IMR-90 (cell line): ENCODE results near the gene EIF3I. TPM values are rescaled to one million over a fixed set of nuclear protein-coding genes. Genes with fewer than 3 reads are reported as not detected.

Source experiments
- ATAC-seq: fragments of 200-7000 bp; cut with Tn5 transposase; 2 replicates; pipeline ENCODE4 v1.9.1; 2020; ENCODE audit warnings: low read depth, mild to moderate bottlenecking, moderate library complexity
- BruUV-seq: library from RNA; stranded (reverse); fragments of 400-500 nt; replicated peaks from 2 replicates; lab custom pipeline; 2021; lab: Mats Ljungman, UMichigan
- CTCF ChIA-PET: fragments of 300-600 bp; formaldehyde crosslinking; extraction: SDS; loops from one replicate; lab custom pipeline; 2021; ENCODE audit warnings: antibody characterized with exemption; lab: Yijun Ruan, JAX
- POLR2A ChIA-PET: fragments of 300-600 bp; sonication (Branson Sonifier 250); formaldehyde crosslinking; loops from one replicate; lab custom pipeline; 2022; ENCODE audit warnings: antibody characterized with exemption; ENCODE audit not compliant: unreplicated experiment; lab: Charles Lee
- DNase-seq: peaks from one replicate; pipeline ENCODE4 v3.0.0; 2013
- H2AFZ ChIP-seq: replicated peaks from 2 replicates; pipeline ENCODE3; 2013; ENCODE audit warnings: low read length, mild to moderate bottlenecking; ENCODE audit not compliant: poor library complexity
- H2AK5ac ChIP-seq: 2 replicates; pipeline ENCODE4 v1.6.1; 2013; ENCODE audit warnings: low read depth, low read length, inconsistent platforms
- H2AK9ac ChIP-seq: replicated peaks from 2 replicates; pipeline ENCODE3; 2013; ENCODE audit warnings: mild to moderate bottlenecking, low read depth, low read length, moderate library complexity; ENCODE audit not compliant: poor library complexity
- H2BK120ac ChIP-seq: 2 replicates; pipeline ENCODE4 v1.6.1; 2013; ENCODE audit warnings: low read depth, low read length, inconsistent platforms
- H2BK15ac ChIP-seq: 3 replicates; pipeline ENCODE4 v1.6.1; 2013; ENCODE audit warnings: low read depth, low read length, inconsistent platforms
- H2BK20ac ChIP-seq: 2 replicates; pipeline ENCODE4 v1.6.1; 2013; ENCODE audit warnings: low read depth, mild to moderate bottlenecking, inconsistent platforms, low read length, moderate library complexity
- H2BK5ac ChIP-seq: 2 replicates; pipeline ENCODE4 v1.6.1; 2013; ENCODE audit warnings: mild to moderate bottlenecking, low read depth, low read length, inconsistent platforms; ENCODE audit not compliant: poor library complexity, severe bottlenecking
- H3K14ac ChIP-seq: replicated peaks from 2 replicates; pipeline ENCODE4 v1.6.1; 2013; ENCODE audit warnings: low read depth, low read length, inconsistent platforms
- H3K18ac ChIP-seq: 2 replicates; pipeline ENCODE4 v1.6.1; 2013; ENCODE audit warnings: low read depth, low read length, control low read depth
- H3K23ac ChIP-seq: 2 replicates; pipeline ENCODE4 v1.6.1; 2013; ENCODE audit warnings: low read depth, low read length, inconsistent platforms
- H3K27ac ChIP-seq: 2 replicates; pipeline ENCODE4 v1.5.1; 2013; ENCODE audit warnings: mild to moderate bottlenecking, control low read depth, low read length; ENCODE audit not compliant: insufficient read depth
- H3K27me3 ChIP-seq: 2 replicates; pipeline ENCODE4 v1.6.1; 2013; ENCODE audit warnings: low read length; ENCODE audit not compliant: control insufficient read depth, insufficient read depth
- H3K36me3 ChIP-seq: 2 replicates; pipeline ENCODE4 v1.6.1; 2013; ENCODE audit warnings: low read length, mixed read lengths; ENCODE audit not compliant: control insufficient read depth, insufficient read depth
- H3K4ac ChIP-seq: 2 replicates; pipeline ENCODE4 v1.6.1; 2013; ENCODE audit warnings: low read depth, low read length, inconsistent platforms
- H3K4me1 ChIP-seq: 2 replicates; pipeline ENCODE4 v1.6.1; 2013; ENCODE audit warnings: low read length, mixed read lengths; ENCODE audit not compliant: control insufficient read depth, insufficient read depth
- H3K4me2 ChIP-seq: 2 replicates; pipeline ENCODE4 v1.6.1; 2013; ENCODE audit warnings: low read depth, mild to moderate bottlenecking, control low read depth, low read length, moderate library complexity
- H3K4me3 ChIP-seq: 2 replicates; pipeline ENCODE4 v1.5.1; 2013; ENCODE audit warnings: low read depth, mild to moderate bottlenecking, control low read depth, low read length, moderate library complexity; ENCODE audit not compliant: insufficient read depth
- H3K56ac ChIP-seq: 2 replicates; pipeline ENCODE4 v1.6.1; 2013; ENCODE audit warnings: low read length, inconsistent platforms; ENCODE audit not compliant: insufficient read depth; ENCODE audit errors: extremely low read depth
- H3K79me1 ChIP-seq, 2 experiments: 2 replicates each; pipeline ENCODE4 v1.6.1; 2013; ENCODE audit warnings: low read length in 2 of 2, inconsistent platforms in 1 of 2, low read depth in 1 of 2
- H3K9ac ChIP-seq: 2 replicates; pipeline ENCODE4 v1.6.1; 2013; ENCODE audit warnings: low read depth, low read length, control low read depth
- H3K9me1 ChIP-seq: 2 replicates; pipeline ENCODE4 v1.6.1; 2013; ENCODE audit warnings: low read length, inconsistent platforms; ENCODE audit not compliant: insufficient read depth
- H3K9me3 ChIP-seq: 2 replicates; pipeline ENCODE4 v1.6.1; 2013; ENCODE audit warnings: low read length; ENCODE audit not compliant: control insufficient read depth, insufficient read depth
- H4K20me1 ChIP-seq: 2 replicates; pipeline ENCODE4 v1.6.1; 2013; ENCODE audit warnings: low read length, inconsistent platforms; ENCODE audit not compliant: insufficient read depth
- H4K5ac ChIP-seq: 2 replicates; pipeline ENCODE4 v1.6.1; 2013; ENCODE audit warnings: mild to moderate bottlenecking, low read depth, low read length, control low read depth
- H4K8ac ChIP-seq, 2 experiments: 2 replicates each; pipeline ENCODE4 v1.6.1; 2013; ENCODE audit warnings: low read depth in 2 of 2, low read length in 2 of 2, control low read depth in 1 of 2, inconsistent platforms in 1 of 2
- H4K91ac ChIP-seq: 2 replicates; pipeline ENCODE4 v1.6.1; 2013; ENCODE audit warnings: low read depth, low read length, inconsistent platforms; ENCODE audit not compliant: insufficient read depth
- CEBPB ChIP-seq: IDR thresholded peaks from 2 replicates; pipeline ENCODE4 v1.6.1; 2012; ENCODE audit warnings: low read depth, low read length, improper control_type of control experiment
- WGBS, 2 experiments: methylation state at CpG; one replicate each; pipeline versions ENCODE4 v1.1.5 to v1.1.7; 2013; ENCODE audit warnings: missing lambda C conversion rate in 2 of 2; ENCODE audit not compliant: insufficient read length in 1 of 2; ENCODE audit errors: extremely low coverage in 2 of 2; 5-methylcytosine and 5-hydroxymethylcytosine counted together
- dilution Hi-C: fragments of 300-500 bp; cut with HindIII; formaldehyde crosslinking; loops from one replicate; pipeline ENCODE4 v1.14.3; 2018; ENCODE audit warnings: low sequenced_read_pairs; ENCODE audit not compliant: unreplicated experiment
- in situ Hi-C: fragments of 300-500 bp; cut with MboI; formaldehyde crosslinking; loops from 3 replicates; pipeline ENCODE4 v1.14.3; 2019; ENCODE audit warnings: low sequenced_read_pairs, inconsistent platforms, mixed read lengths
- intact Hi-C: fragments of 100-400 bp; cut with micrococcal nuclease; formaldehyde crosslinking; loops from 2 replicates; pipeline ENCODE4 v1.10.0; 2022
- polyA plus RNA-seq, 3 experiments: library from polyadenylated mRNA; depleted of rRNA; stranded (reverse); fragments of >200 nt; gene quantifications; 2 replicates each; pipeline ENCODE4 v1.2.3, GENCODE V29; 2012; ENCODE audit warnings: low replicate concordance in 1 of 3
- total RNA-seq: library from RNA; depleted of rRNA; stranded (reverse); fragments of >200 nt; gene quantifications from 2 replicates; pipeline ENCODE4 v1.2.3, GENCODE V29; 2012

The EIF3I gene
- total and polyA plus RNA-seq, 2 of the 4 experiments (the other 2 are of a cell fraction): 469 to 716 TPM

DNA sequence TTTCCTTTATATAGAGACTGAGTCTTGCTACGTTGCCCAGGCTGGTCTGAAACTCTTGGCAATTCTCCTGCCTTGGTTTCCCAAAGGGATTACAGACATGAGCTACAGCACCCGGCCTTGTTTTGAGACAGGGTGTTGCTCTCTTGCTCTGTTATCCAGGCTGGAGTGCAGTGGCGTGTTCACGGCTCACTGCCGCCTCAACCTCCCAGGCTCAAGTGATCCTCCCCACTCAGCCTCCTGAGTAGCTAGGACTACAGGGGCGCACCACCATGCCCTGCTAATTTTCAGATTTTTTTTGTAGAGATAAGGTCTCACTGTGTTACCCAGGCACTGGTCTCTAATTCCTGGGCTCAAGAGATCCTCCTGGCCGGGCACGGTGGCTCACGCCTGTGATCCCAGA lies 43.6 kb downstream of the EIF3I start:
- Histone ChIP-seq H3K27me3 (no peaks in the 10 kb centered on the region), H3K36me3 (no peaks in the 10 kb centered on the region), H3K56ac (no peak overlapping the region), H3K23ac (no peak overlapping the region), H3K4ac (peak overlapping the region; percentile 75), H2BK5ac (no peak overlapping the region), H3K9me3 (no peaks in the 10 kb centered on the region), H3K9ac (no peak overlapping the region), H3K4me1 (peaks cover 8% of the 10 kb centered on the region), H4K20me1 (no peaks in the 10 kb centered on the region), H3K14ac (no peak overlapping the region), H2AK5ac (peak overlapping the region; percentile 61), H4K91ac (peak overlapping the region; percentile 68), H2BK15ac (peak overlapping the region; percentile 86; the same call in 2 of the 3 replicates), H2AFZ (no peak overlapping the region), H2BK20ac (peak overlapping the region; percentile 37; the same call in 1 of the 2 replicates), H4K5ac (no peak overlapping the region), H3K9me1 (peaks cover 9% of the 10 kb centered on the region; the same call in 1 of the 2 replicates), H3K79me1 (no peaks in the 10 kb centered on the region), H2AK9ac (no peak overlapping the region), H3K4me3 (no peak overlapping the region), H3K27ac (no peak overlapping the region), H3K4me2 (no peak overlapping the region), H2BK120ac (peak overlapping the region; percentile 61), H3K18ac (no peak overlapping the region), H4K8ac (peak overlapping the region in 1 of 2 experiments; percentile 74; a peak in 1 of 4 replicates)
- 94% methylated on average over 5 of the region's 9 CpGs; no CpG with 5 or more reads in 1 of the 2 experiments for WGBS, 2 experiments
- ATAC-seq: no peak
- POLR2A ChIA-PET: no interaction called here
- no peak for TF ChIP-seq CEBPB
- BruUV-seq: no TSS peak
- dilution Hi-C loops (no loop called here), in situ Hi-C loops (no loop called here), intact Hi-C loops (no loop called here)
- no peak for DNase-seq
- CTCF ChIA-PET: interaction anchor here (0.7 kb wide), 1 partner anchor 70 kb away, joined by 3 read pairs; the partner anchor contains the start of gene MARCKSL1
